Measurements from ENCODE around the gene CBY3. TPM values are rescaled to one million over a fixed set of nuclear protein-coding genes. Genes with fewer than 3 reads are reported as not detected.

Gene CBY3
- polyA plus RNA-seq, 2 of the 4 experiments (the other 2 are of a cell fraction), result not detected

DNA sequence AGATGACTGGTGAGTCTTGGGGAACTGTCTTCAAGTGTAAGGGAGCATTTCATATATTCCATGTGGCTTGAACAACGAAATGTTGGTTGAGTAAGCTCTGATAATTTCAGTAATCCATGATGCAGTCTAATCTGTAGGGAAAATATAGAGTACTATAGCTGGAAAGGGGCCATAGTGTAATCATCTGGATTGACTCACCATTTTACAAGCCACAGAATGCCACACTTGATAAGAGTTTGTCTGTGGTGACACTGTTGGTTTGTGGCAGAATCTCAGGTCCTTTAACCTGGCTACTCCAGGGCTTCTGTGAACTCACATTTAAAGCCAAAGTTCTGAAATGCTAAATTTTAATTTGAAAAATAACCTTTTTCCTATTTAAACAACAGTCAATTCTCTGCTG, 35.5 kb upstream of the CBY3 start:
- DNase-seq (ENCODE audit: low read depth in 1 of 2, low spot score in 1 of 2), result no peak
- 82% methylated on average over 1 of the region's 1 CpG for WGBS (ENCODE audit: missing lambda C conversion rate)
- ATAC-seq, result no peak
- ChIA-PET POLR2A (no interaction called here), CTCF (interaction anchor here (1.0 kb wide), 1 partner anchor 13 kb away, joined by 5 read pairs; no protein-coding TSS in a partner anchor)
- Histone ChIP-seq H3K4me1 (no peaks in the 10 kb centered on the region), H3K4me3 (no peak overlapping the region), H3K9me3 (no peaks in the 10 kb centered on the region), H3K27ac (no peak overlapping the region), H3K4me2 (no peak overlapping the region)
- no peak for TF ChIP-seq POLR2A (IDR thresholded peaks at IDR 0.05; ENCODE audit: low read length)
- no peak for TF ChIP-seq RCOR1 (IDR thresholded peaks at IDR 0.05; ENCODE audit: low read depth, low read length)
- no peak for TF ChIP-seq GATA3 (IDR thresholded peaks at IDR 0.05; ENCODE audit: borderline replicate concordance)
- TF ChIP-seq CBX8 (IDR thresholded peaks at IDR 0.05), result no peak
- TF ChIP-seq, protein P1, sequence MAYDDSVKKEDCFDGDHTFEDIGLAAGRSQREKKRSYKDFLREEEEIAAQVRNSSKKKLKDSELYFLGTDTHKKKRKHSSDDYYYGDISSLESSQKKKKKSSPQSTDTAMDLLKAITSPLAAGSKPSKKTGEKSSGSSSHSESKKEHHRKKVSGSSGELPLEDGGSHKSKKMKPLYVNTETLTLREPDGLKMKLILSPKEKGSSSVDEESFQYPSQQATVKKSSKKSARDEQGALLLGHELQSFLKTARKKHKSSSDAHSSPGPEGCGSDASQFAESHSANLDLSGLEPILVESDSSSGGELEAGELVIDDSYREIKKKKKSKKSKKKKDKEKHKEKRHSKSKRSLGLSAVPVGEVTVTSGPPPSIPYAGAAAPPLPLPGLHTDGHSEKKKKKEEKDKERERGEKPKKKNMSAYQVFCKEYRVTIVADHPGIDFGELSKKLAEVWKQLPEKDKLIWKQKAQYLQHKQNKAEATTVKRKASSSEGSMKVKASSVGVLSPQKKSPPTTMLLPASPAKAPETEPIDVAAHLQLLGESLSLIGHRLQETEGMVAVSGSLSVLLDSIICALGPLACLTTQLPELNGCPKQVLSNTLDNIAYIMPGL (CRISPR knock-in tag; IDR thresholded peaks at IDR 0.05; ENCODE audit: borderline replicate concordance), result no peak
- TF ChIP-seq FOXS1 (CRISPR knock-in tag; IDR thresholded peaks at IDR 0.05), result no peak
- no peak for TF ChIP-seq CEBPB (IDR thresholded peaks at IDR 0.05)
- no peak for TF ChIP-seq JUN (IDR thresholded peaks at IDR 0.05)
- no peak for TF ChIP-seq RARB (CRISPR knock-in tag; IDR thresholded peaks at IDR 0.05)
- TF ChIP-seq HOXB5 (CRISPR knock-in tag; IDR thresholded peaks at IDR 0.05), result no peak
- TF ChIP-seq EHF (CRISPR knock-in tag; IDR thresholded peaks at IDR 0.05), result no peak
- TF ChIP-seq HES2 (IDR thresholded peaks at IDR 0.05), result no peak
- TF ChIP-seq ZNF302 (CRISPR knock-in tag; IDR thresholded peaks at IDR 0.05), result no peak
- no peak for FAIRE-seq

DNA sequence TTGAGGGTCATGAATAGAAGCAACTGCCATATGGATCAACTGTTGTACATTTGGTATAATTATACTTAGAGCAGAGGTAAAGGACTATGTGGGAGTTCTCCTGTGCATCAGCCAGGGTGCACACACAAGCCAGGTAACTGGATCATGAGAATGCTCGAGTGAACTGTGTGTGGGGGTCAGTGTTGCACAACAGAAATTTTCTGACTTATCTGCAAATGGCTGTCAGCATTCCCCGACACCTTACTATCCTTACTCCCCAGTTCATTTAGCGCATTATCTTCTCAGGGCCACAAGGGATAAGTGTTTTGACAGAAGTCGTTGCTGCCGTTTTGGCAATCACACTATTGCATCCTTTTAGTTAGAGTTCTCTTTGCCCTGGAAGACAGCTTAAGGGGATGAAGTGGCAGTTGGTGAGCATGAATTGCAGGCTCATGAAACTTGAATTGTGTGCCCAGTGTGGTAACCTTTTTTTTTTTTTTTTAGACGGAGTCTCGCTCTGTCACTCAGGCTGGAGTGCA, 19.6 kb upstream of the CBY3 start:
- 64% methylated on average over 7 of the region's 7 CpGs for WGBS (ENCODE audit: missing lambda C conversion rate)
- no peak for TF ChIP-seq ESRRA (IDR thresholded peaks at IDR 0.05; ENCODE audit: borderline replicate concordance, low read length)
- peak in 1 of 2 experiments; percentile 41; a peak in 2 of 4 replicates for TF ChIP-seq CEBPB (IDR thresholded peaks at IDR 0.05)
- Histone ChIP-seq H3K4me3 (peak overlapping the region; percentile 97), H3K4me2 (peak overlapping the region; percentile 88), H3K4me1 (peaks cover 12% of the 10 kb centered on the region; the same call in 1 of the 3 replicates), H3K9me3 (no peaks in the 10 kb centered on the region), H3K27ac (peak overlapping the region; percentile 98; a peak in 4 of 6 replicates)
- ChIA-PET CTCF (interaction anchor here (1.1 kb wide), 2 partner anchors 29 to 102 kb away, joined by 3 to 4 read pairs; no protein-coding TSS in a partner anchor), POLR2A (interaction anchor here (1.2 kb wide), 1 partner anchor 32 kb away, joined by 4 read pairs; the partner anchor contains the start of gene MAML1)
- FAIRE-seq (no peak), DNase-seq (ENCODE audit: low read depth in 1 of 2, low spot score in 1 of 2) (no peak), ATAC-seq (no peak)

GRCh38 chr5:179699616-179700237, 18.9 kb upstream of the CBY3 start:
- ATAC-seq (no peak), FAIRE-seq (no peak), DNase-seq (ENCODE audit: low read depth in 1 of 2, low spot score in 1 of 2) (peak; percentile 29 to 52)
- TF ChIP-seq POLR2AphosphoS2 (conservative IDR thresholded peaks at IDR 0.05; ENCODE audit: low read length) (0 out of 2 replicates have a peak, but pooled peaks have one; percentile 34), SREBF2 (IDR thresholded peaks at IDR 0.05) (no peak), REST (IDR thresholded peaks at IDR 0.05) (peak; percentile 25; the same call in 1 of the 2 replicates), CHD4 (IDR thresholded peaks at IDR 0.05; ENCODE audit: borderline replicate concordance) (no peak), KDM5A (IDR thresholded peaks at IDR 0.05) (no peak), GATA3 (IDR thresholded peaks at IDR 0.05; ENCODE audit: borderline replicate concordance) (no peak), RCOR1 (IDR thresholded peaks at IDR 0.05; ENCODE audit: low read depth, low read length) (no peak), JUN (IDR thresholded peaks at IDR 0.05) (no peak), RNF2 (IDR thresholded peaks at IDR 0.05; ENCODE audit: borderline replicate concordance, low read depth) (no peak), ZC3H11A (IDR thresholded peaks at IDR 0.05) (no peak), ESRRA (IDR thresholded peaks at IDR 0.05; ENCODE audit: borderline replicate concordance, low read length) (no peak)
- H3K9me3 ChIP-seq, result no peaks in the 10 kb centered on the region
- POLR2A ChIA-PET, result interaction anchor here (1.2 kb wide), 1 partner anchor 33 kb away, joined by 4 read pairs; the partner anchor contains the start of gene MAML1
- 2% methylated on average over 19 of the region's 19 CpGs for WGBS (ENCODE audit: missing lambda C conversion rate)
- peak overlapping the region; percentile 98 for H3K27ac ChIP-seq
- H3K4me3 ChIP-seq, result peak overlapping the region; percentile 97
- H3K4me2 ChIP-seq, result peak overlapping the region; percentile 88
- H3K4me1 ChIP-seq, result peaks cover 12% of the 10 kb centered on the region; the same call in 1 of the 3 replicates
- CTCF ChIA-PET, result interaction anchor here (1.1 kb wide), 1 partner anchor 30 kb away, joined by 4 read pairs; no protein-coding TSS in a partner anchor
